EH (cell line): ENCODE measurements around the gene AJM1.

Experiments
- DNase-seq: peaks from one replicate; pipeline ENCODE4 v3.0.0-alpha.2; 2015; ENCODE audit warnings: low read depth

The AJM1 gene

DNA sequence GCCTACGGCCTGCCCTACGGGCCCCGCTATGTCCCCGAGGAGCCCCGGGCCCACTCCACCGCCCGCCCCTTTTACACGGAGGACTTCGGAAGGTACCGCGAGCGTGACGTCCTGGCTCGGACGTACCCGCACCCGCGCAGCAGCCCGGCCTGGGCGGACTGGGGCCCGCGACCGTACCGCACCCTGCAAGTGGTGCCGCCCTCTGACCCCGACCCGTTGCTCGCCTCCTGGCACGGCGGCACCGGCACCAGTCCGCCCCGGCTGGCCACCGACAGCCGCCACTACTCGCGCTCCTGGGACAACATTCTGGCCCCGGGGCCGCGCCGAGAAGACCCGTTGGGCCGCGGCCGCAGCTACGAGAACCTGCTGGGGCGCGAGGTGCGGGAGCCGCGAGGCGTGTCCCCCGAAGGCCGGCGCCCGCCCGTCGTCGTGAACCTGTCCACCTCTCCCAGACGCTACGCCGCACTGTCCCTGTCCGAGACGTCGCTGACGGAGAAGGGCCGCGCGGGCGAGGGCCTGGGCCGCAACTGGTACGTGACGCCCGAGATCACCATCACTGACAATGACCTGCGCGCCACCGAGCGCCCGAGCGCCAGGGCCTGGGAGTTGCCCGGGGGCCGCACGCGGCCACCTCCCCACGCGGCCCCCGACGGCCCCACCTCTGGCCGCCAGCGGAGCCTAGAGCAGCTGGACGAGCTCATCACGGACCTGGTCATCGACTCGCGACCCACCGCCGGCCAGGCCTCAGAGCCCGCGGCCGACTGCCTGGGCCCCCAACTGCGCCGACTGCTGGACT is 3.4 kb downstream of the AJM1 start:
- DNase-seq, result no peak

DNA sequence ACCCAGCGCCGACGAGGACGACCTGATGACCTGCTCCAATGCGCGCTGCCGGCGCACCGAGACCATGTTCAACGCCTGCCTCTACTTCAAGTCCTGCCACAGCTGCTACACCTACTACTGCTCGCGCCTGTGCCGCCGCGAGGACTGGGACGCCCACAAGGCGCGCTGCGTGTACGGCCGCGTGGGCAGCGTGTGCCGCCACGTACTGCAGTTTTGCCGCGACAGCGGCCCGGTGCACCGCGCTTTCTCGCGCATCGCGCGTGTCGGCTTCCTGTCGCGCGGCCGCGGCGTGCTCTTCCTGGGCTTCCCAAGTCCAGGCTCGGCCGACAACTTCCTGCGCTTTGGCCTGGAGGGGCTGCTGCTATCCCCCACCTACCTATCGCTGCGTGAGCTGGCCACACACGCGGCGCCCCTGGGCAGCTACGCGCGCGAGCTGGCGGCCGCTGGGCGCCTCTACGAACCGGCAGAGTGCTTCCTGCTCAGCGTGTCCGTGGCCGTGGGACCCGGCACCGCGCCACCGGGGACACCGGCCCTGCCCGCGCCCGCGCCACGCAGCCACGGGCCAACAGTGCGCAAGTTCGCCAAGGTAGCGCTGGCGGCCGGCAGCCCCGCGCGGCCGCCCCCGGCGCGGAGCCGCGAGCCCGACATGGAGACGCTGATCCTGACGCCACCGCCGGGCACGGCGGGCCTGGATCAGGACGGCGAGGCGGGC is 4.3 kb downstream of the AJM1 start:
- no peak for DNase-seq

DNA sequence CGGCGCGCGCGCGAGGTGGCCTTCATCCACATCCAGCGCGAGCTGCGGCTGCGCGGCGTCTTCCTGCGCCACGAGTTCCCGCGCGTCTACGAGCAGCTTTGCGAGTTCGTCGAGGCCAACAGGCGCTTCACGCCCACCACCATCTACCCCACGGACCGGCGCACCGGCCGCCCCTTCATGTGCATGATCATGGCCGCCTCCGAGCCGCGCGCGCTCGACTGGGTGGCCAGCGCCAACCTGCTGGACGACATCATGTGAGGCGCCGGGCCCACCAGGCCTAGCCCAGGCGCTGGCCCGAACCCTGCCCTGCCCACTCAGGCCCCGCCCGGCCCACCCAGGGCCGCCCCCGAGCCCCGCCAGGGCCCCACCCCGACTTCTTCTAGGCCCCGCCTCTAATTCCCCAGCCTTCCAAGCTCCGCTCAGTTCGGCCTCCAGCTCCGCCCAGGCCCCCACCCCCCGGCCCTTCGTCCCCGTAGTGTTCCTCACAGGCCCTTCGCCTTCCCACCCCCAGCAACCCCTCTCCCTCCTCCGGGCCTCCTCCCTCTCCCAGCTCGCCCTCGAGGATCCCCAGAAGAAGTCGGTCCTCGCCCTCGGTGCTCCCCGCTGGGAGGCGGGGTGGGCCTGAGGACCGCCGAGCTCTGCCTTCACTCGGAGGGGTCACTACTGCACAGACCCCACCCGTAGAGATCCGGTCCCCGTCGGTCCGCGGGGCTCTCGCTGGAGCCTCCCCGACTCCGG is 5.0 kb downstream of the AJM1 start:
- DNase-seq, result peak; percentile 71

DNA sequence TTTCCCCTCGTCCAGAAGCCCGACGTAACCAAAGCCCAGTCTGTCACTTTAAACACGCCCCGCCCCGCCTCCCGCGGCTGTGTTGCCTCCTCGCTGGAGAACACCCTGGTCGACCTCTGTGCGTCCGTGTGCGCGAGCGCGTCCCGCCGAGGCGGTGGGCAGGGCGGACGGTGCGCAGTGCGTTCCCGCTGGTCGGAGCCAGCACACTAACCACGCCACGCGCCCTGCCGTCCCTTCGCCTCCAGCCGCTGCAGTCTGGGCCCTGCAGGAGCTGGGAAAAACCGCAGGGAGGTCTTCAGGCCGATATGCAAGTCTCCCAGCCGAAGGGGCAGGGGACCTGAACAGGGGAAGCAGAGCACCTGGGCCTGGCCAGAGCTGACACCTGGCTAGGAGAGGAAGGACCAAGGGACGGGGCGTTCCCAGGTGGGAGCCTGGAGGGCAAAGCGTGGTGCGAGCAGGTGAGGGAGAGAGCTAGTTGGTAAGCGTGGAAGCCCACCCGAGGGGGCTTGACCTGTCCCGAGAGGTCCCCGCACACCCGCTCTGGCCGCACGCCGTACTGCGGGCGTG is 5.6 kb downstream of the AJM1 start:
- DNase-seq, result peak; percentile 88

DNA sequence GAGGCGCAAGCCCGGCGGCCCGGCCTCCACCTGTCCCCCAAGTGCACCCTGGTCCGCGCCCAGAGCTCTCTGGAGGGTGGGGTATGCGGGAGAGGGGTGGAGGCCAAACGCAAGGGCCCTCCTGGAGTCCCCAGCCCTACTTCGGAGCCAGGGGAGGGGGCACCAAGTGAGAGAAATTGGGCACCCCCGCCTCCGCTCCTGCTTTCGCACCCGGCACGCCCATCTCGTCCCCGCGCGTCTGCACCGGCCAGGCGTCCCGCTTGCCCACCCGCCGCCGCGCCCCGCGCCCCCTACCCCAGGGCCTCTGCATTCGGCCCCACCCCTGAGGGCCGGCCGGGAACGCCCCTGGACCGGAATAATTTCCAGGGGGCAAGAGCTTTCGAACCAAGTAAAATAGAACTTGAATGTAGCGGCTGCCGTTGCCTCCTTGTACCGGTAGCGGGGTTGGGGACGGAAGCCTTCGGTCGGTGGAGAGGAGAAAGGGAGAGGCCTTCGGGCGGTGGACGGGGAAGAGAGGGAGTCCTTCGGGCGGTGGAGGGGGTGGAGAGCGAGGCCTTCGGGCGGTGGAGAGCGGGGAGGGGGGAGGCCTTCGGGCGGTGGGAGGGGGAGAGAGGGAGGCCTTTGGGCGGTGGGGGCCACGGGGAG is 6.2 kb downstream of the AJM1 start:
- DNase-seq, result no peak

DNA sequence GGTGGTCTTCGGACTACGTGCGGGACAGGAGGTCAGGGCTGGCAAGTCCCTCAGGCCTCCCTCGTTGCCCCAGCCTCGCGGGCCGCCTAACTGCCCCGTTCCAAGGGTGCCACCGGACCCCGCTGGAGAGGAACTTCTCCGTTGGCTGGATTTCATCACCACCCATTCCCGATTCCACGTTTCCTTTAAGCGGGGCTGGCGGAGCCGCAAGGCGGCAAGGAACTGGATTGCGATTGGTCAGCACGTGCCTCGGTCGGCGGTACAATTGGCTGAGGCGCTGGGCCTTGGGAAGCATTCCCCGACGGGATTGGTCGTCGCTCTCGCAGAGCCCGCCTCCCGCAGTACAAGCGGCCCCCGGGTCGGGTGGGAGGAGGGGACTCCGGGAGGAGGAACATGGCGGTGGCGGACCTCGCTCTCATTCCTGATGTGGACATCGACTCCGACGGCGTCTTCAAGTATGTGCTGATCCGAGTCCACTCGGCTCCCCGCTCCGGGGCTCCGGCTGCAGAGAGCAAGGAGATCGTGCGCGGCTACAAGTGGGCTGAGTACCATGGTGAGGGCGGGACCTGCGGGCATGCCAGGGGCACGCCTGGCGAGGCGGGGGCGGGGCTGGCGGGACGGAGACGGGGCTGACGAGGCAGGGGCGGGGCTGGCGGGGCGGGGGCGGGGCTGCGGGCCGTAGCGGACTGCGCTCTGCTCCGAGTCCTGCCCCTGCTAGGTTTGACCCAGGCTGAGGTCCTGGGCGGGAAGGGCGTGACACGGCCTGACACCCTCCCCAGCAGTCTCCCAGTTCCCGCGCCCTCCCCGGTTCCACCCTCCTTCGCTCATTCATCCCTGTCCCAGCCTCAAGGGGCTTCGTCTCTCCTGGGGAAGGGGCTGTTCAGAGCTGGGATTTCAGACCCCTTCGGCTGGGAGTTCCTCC is 7.0 kb downstream of the AJM1 start, which contains the start of gene PHPT1:
TSS of gene PHPT1 (plus strand) at position 372 of the 922 bp plus-strand sequence. CDS start at position 394, 22 bp downstream.
- DNase-seq, result peak; percentile 99

DNA sequence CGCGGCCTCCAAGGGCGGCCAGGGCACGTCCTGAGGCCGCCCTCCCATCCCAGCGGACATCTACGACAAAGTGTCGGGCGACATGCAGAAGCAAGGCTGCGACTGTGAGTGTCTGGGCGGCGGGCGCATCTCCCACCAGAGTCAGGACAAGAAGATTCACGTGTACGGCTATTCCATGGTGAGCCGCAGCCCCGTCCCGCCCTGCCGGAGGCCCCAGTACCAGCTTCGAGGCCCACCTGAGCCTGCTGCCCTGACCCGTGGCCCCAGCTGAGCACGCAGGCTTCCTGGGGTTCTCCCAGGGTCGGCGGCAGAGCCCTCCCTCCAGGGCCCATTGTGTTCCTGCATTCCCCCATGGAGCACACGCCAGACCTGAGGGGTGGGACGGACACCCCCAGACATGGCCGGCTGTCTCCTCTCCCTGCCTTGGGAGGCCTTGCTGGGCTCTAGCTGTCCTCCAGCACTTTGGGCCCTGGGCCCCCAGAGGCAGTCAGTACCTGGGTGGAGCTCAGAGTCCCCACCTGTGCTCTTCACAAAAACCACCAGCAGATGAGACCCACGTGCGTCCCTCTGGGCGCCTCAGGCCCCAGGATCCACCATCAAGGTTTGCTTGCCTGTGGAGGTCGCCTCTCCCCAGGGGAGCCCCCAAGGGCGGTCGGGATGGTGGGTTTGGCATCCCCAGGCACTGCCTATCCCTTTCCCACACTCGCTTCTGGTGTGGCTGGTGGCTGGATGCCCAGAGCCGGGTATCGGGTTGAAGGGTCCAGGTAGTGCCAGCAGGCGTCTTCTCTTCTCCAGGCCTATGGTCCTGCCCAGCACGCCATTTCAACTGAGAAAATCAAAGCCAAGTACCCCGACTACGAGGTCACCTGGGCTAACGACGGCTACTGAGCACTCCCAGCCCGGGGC is 7.9 kb downstream of the AJM1 start:
- DNase-seq, result no peak

DNA sequence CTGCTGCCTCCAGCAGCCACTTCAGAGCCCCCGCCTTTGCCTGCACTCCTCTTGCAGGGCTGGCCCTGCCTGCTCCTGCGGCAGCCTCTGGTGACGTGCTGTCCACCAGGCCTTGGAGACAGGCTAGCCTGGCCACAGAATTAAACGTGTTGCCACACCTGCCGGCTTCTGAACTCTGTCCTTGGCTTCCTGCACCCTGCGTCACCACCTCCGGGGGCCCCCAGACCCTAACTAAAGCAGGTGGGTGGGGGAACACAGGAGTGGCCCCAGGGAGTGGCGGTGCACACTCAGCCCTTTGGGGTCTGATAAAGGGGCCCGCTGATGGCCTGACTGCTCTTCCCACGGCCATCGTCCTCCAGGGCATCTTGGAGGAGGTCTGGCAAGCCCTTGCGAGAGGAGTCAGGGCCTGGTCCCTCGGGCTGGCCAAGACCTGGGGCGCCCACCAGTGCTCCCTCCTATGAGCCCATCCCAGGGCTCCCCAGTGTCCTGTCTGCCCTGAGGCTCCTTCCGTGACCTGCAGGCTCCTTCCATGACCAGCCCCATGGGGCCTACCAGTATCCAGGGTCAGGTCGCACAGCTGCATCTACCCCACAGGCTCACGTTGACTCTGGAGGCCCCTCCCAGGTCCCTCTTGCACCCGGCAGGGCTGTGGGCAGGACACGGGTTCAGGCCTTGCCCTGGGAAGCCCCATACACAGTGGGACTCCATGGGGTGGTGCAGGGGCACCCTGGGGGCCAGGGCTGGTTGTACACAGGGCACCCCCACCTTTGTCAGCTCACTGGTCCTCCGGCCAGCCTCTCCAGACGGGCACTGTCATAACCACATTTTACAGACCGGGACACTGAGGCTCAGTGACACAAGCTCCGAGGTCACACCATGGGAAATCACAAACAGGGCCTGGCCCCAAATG is 8.8 kb downstream of the AJM1 start:
- no peak for DNase-seq

DNA sequence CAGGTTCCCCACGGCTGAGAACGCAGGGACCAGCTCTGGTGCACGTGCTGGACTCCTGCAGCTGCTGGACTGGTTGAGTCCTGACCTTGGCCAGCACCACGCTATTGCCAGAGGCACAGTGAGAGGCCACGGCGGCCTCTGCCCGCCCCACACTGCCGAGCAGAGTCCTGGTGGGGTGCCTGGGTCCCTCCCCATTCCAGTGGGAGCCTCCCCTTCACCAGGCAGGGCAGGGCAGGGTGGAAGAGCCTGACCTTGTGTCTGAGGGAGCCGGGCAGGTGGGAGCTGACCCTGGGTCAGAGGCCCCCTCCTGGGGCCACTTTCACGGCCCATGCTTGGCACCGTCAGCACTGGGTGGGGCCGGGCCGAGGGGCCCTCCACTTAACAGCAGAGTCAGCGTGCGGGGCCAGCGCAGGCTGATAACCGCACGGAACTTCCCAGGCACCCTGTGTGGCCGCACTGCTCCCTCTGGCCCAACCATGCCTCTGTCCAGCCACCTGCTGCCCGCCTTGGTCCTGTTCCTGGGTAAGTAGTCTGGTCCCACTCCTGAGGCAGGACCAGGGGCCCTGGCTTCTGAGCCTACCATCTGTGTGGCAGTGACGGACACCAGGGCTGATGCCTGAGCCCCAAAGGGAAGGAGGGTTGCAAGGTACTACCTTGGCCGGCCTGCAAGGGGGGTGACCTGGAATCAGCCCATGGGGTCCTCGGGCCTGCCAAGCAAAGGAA is 9.8 kb downstream of the AJM1 start, which contains the start of gene MAMDC4:
TSS of gene MAMDC4 (plus strand) at position 406 of the 723 bp plus-strand sequence. CDS start at position 477, 71 bp downstream.
- no peak for DNase-seq

DNA sequence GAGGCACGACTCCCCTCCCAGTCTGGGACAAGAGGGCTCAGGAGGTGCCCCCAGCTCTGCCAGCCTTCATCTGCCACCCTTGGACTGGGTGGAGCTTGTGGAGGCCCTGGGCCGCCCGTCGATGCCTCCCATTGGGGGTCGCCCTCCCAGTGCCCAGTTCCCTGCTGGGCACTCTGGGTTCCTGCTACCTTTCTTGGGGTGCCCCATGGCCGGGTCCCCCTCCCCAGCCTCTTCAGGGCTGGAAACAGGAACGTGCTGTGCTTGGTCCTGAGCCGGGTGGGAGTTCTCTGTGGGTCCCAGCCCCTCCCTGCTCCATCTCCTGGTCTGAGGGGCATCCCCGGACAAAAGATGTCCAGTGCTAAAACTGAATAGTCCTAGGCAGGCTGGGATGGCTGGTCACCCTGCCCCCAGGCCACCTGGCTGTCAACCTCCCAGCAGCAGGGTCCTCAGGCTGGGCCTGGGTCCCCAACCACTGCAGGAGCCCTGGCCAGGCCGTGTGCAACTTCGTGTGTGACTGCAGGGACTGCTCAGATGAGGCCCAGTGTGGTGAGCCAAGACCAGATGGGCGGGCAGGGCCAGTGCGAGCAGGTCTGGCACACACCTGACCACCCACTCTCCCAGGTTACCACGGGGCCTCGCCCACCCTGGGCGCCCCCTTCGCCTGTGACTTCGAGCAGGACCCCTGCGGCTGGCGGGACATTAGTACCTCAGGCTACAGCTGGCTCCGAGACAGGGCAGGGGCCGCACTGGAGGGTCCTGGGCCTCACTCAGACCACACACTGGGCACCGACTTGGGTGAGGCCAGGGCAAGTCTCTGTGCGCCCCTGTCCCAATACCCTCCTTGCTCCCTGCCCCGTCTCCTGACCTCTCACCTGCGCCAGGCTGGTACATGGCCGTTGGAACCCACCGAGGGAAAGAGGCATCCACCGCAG is 10.7 kb downstream of the AJM1 start:
- no peak for DNase-seq

DNA sequence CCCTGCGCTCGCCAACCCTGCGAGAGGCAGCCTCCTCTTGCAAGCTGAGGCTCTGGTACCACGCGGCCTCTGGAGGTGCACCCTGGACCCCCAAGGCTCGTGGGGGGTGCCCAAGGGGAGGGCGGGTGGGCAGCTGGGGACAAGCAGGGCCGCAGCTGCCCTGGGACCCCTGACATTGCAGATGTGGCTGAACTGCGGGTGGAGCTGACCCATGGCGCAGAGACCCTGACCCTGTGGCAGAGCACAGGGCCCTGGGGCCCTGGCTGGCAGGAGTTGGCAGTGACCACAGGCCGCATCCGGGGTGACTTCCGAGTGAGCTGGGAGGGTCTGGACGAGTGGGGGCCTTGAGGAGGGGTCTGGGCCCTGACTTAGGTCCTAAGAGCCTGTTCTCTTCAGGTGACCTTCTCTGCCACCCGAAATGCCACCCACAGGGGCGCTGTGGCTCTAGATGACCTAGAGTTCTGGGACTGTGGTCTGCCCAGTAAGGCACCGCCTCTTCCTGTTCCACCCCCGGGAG is 11.4 kb downstream of the AJM1 start:
- no peak for DNase-seq

DNA sequence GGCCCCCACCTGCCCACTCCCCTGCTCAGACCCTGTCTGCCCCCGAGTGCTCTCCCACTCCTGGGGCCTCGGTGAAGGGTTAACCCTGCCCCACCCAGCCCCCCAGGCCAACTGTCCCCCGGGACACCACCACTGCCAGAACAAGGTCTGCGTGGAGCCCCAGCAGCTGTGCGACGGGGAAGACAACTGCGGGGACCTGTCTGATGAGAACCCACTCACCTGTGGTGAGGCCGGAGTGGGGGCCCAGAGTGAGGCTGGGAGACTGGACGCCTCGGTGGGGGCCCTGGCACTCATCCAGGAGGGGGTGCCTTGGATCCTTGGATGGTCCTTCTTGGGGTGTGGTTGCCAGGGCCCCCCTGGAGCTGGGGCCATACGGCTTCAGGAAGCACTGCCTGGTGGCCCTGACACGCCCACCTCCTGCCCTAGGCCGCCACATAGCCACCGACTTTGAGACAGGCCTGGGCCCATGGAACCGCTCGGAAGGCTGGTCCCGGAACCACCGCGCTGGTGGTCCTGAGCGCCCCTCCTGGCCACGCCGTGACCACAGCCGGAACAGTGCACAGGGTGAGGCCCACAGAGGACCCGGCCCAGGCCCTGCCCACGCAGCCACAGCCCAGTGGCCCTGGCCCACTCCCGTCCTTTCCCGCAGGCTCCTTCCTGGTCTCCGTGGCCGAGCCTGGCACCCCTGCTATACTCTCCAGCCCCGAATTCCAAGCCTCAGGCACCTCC is 12.0 kb downstream of the AJM1 start:
- DNase-seq, result no peak

DNA sequence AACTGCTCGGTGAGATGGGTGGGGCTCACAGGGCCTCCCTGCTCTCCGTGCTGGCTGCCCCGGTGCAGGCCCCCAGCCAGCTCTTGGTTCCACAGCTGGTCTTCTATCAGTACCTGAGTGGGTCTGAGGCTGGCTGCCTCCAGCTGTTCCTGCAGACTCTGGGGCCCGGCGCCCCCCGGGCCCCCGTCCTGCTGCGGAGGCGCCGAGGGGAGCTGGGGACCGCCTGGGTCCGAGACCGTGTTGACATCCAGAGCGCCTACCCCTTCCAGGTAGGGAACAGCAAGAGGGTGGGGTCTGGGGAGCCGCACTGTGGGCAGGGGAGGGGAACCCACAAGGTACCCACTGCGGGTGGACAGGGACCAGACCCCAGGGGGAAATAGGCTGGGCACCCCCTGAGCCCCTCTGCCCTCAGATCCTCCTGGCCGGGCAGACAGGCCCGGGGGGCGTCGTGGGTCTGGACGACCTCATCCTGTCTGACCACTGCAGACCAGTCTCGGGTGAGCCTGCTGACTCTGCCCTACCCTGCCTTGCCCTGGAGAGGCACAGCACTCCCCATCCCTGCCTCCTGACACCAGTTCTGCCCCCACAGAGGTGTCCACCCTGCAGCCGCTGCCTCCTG is 12.7 kb downstream of the AJM1 start:
- no peak for DNase-seq

DNA sequence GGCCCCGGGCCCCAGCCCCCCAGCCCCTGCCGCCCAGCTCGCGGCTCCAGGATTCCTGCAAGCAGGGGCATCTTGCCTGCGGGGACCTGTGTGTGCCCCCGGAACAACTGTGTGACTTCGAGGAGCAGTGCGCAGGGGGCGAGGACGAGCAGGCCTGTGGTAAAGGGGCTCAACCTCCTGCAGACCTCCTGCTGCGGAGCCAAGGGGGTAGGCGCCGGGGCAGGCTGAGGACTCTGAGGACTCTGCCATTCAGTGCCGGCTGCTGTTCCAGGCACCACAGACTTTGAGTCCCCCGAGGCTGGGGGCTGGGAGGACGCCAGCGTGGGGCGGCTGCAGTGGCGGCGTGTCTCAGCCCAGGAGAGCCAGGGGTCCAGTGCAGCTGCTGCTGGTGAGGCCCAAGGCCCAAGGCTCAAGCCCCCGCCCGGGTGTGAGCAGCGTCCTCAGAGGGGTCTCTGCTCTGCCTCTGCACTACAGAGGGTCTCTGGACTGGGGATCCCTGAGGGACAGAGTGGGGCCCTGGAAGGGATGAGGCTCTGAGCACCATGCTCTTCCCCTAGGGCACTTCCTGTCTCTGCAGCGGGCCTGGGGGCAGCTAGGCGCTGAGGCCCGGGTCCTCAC is 13.3 kb downstream of the AJM1 start:
- DNase-seq, result no peak

DNA sequence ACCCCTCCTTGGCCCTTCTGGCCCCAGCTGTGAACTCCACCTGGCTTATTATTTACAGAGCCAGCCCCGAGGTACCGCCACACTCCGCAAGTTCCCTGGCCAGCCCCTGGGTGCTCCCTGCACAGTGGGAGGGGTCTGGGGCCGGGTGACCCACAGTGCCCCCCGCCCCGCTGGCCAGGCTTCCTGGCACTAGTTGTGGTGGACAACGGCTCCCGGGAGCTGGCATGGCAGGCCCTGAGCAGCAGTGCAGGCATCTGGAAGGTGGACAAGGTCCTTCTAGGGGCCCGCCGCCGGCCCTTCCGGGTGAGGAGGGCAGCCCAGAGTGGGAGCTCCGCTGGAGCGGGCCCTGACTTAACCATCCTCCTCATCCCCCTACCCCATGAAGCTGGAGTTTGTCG is 13.8 kb downstream of the AJM1 start:
- no peak for DNase-seq
